Measurements from ENCODE around the gene AUTS2. TPM values are rescaled to one million over a fixed set of nuclear protein-coding genes. Genes with fewer than 3 reads are reported as not detected.

The AUTS2 gene
- total RNA-seq, 1 experiment from 2014 or later = 50.0 TPM

DNA sequence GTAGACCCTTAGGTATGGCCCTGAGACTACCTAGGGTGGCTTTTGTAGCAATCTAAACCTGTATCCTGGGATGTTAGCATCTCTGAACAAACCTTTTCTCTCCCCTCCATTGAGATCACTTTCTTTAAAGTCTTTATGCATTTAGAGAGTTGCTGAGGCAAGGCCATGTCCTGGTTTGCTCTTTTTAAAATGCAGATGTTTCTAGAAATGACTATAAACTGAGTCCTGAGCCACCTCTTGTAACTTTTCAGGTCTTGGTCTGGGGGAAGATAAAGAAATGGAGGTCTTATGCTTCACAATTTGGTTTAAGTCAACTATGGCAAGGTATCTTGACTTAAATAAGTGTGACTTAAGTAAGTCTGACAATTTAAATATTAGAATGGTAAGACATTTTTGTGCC, 78.0 kb downstream of the AUTS2 start (continued):
- TF ChIP-seq, protein P1, sequence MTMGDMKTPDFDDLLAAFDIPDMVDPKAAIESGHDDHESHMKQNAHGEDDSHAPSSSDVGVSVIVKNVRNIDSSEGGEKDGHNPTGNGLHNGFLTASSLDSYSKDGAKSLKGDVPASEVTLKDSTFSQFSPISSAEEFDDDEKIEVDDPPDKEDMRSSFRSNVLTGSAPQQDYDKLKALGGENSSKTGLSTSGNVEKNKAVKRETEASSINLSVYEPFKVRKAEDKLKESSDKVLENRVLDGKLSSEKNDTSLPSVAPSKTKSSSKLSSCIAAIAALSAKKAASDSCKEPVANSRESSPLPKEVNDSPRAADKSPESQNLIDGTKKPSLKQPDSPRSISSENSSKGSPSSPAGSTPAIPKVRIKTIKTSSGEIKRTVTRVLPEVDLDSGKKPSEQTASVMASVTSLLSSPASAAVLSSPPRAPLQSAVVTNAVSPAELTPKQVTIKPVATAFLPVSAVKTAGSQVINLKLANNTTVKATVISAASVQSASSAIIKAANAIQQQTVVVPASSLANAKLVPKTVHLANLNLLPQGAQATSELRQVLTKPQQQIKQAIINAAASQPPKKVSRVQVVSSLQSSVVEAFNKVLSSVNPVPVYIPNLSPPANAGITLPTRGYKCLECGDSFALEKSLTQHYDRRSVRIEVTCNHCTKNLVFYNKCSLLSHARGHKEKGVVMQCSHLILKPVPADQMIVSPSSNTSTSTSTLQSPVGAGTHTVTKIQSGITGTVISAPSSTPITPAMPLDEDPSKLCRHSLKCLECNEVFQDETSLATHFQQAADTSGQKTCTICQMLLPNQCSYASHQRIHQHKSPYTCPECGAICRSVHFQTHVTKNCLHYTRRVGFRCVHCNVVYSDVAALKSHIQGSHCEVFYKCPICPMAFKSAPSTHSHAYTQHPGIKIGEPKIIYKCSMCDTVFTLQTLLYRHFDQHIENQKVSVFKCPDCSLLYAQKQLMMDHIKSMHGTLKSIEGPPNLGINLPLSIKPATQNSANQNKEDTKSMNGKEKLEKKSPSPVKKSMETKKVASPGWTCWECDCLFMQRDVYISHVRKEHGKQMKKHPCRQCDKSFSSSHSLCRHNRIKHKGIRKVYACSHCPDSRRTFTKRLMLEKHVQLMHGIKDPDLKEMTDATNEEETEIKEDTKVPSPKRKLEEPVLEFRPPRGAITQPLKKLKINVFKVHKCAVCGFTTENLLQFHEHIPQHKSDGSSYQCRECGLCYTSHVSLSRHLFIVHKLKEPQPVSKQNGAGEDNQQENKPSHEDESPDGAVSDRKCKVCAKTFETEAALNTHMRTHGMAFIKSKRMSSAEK (CRISPR knock-in tag; IDR thresholded peaks at IDR 0.05; ENCODE audit: borderline replicate concordance) = no peak
- TF ChIP-seq TCF7 (CRISPR knock-in tag; IDR thresholded peaks at IDR 0.05; ENCODE audit: low read depth) = no peak
- TF ChIP-seq, protein P2, sequence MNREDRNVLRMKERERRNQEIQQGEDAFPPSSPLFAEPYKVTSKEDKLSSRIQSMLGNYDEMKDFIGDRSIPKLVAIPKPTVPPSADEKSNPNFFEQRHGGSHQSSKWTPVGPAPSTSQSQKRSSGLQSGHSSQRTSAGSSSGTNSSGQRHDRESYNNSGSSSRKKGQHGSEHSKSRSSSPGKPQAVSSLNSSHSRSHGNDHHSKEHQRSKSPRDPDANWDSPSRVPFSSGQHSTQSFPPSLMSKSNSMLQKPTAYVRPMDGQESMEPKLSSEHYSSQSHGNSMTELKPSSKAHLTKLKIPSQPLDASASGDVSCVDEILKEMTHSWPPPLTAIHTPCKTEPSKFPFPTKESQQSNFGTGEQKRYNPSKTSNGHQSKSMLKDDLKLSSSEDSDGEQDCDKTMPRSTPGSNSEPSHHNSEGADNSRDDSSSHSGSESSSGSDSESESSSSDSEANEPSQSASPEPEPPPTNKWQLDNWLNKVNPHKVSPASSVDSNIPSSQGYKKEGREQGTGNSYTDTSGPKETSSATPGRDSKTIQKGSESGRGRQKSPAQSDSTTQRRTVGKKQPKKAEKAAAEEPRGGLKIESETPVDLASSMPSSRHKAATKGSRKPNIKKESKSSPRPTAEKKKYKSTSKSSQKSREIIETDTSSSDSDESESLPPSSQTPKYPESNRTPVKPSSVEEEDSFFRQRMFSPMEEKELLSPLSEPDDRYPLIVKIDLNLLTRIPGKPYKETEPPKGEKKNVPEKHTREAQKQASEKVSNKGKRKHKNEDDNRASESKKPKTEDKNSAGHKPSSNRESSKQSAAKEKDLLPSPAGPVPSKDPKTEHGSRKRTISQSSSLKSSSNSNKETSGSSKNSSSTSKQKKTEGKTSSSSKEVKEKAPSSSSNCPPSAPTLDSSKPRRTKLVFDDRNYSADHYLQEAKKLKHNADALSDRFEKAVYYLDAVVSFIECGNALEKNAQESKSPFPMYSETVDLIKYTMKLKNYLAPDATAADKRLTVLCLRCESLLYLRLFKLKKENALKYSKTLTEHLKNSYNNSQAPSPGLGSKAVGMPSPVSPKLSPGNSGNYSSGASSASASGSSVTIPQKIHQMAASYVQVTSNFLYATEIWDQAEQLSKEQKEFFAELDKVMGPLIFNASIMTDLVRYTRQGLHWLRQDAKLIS (CRISPR knock-in tag; IDR thresholded peaks at IDR 0.05; ENCODE audit: borderline replicate concordance) = no peak
- TF ChIP-seq, protein P3, sequence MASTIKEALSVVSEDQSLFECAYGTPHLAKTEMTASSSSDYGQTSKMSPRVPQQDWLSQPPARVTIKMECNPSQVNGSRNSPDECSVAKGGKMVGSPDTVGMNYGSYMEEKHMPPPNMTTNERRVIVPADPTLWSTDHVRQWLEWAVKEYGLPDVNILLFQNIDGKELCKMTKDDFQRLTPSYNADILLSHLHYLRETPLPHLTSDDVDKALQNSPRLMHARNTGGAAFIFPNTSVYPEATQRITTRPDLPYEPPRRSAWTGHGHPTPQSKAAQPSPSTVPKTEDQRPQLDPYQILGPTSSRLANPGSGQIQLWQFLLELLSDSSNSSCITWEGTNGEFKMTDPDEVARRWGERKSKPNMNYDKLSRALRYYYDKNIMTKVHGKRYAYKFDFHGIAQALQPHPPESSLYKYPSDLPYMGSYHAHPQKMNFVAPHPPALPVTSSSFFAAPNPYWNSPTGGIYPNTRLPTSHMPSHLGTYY (CRISPR knock-in tag; IDR thresholded peaks at IDR 0.05) = no peak
- no peak for TF ChIP-seq EMX1 (CRISPR knock-in tag; IDR thresholded peaks at IDR 0.05)
- no peak for TF ChIP-seq NR3C1 (CRISPR knock-in tag; conservative IDR thresholded peaks at IDR 0.05; ENCODE audit: low read depth)
- TF ChIP-seq, protein P4, sequence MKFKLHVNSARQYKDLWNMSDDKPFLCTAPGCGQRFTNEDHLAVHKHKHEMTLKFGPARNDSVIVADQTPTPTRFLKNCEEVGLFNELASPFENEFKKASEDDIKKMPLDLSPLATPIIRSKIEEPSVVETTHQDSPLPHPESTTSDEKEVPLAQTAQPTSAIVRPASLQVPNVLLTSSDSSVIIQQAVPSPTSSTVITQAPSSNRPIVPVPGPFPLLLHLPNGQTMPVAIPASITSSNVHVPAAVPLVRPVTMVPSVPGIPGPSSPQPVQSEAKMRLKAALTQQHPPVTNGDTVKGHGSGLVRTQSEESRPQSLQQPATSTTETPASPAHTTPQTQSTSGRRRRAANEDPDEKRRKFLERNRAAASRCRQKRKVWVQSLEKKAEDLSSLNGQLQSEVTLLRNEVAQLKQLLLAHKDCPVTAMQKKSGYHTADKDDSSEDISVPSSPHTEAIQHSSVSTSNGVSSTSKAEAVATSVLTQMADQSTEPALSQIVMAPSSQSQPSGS (CRISPR knock-in tag; IDR thresholded peaks at IDR 0.05; ENCODE audit: borderline replicate concordance, low read depth) = no peak
- TF ChIP-seq, protein P5, sequence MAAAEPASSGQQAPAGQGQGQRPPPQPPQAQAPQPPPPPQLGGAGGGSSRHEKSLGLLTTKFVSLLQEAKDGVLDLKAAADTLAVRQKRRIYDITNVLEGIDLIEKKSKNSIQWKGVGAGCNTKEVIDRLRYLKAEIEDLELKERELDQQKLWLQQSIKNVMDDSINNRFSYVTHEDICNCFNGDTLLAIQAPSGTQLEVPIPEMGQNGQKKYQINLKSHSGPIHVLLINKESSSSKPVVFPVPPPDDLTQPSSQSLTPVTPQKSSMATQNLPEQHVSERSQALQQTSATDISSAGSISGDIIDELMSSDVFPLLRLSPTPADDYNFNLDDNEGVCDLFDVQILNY (CRISPR knock-in tag; IDR thresholded peaks at IDR 0.05) = no peak
- TF ChIP-seq GABPB1 (CRISPR knock-in tag; IDR thresholded peaks at IDR 0.05) = no peak
- TF ChIP-seq SP1 (CRISPR knock-in tag; conservative IDR thresholded peaks at IDR 0.05) = no peak
- no peak for TF ChIP-seq FOXK1 (CRISPR knock-in tag; IDR thresholded peaks at IDR 0.05)
- no peak for TF ChIP-seq GTF2I (CRISPR knock-in tag; conservative IDR thresholded peaks at IDR 0.05)
- TF ChIP-seq HMGA2 (CRISPR knock-in tag; IDR thresholded peaks at IDR 0.05) = no peak
- TF ChIP-seq ATF1 (CRISPR knock-in tag; IDR thresholded peaks at IDR 0.05) = no peak
